NCI-H187 (cell line): ENCODE measurements around the gene NPHP4.

Experiments used
- DNase-seq, 2 experiments: peaks; one replicate each; lab custom pipeline; 2025; lab: John Stamatoyannopoulos, UW

The NPHP4 gene

DNA sequence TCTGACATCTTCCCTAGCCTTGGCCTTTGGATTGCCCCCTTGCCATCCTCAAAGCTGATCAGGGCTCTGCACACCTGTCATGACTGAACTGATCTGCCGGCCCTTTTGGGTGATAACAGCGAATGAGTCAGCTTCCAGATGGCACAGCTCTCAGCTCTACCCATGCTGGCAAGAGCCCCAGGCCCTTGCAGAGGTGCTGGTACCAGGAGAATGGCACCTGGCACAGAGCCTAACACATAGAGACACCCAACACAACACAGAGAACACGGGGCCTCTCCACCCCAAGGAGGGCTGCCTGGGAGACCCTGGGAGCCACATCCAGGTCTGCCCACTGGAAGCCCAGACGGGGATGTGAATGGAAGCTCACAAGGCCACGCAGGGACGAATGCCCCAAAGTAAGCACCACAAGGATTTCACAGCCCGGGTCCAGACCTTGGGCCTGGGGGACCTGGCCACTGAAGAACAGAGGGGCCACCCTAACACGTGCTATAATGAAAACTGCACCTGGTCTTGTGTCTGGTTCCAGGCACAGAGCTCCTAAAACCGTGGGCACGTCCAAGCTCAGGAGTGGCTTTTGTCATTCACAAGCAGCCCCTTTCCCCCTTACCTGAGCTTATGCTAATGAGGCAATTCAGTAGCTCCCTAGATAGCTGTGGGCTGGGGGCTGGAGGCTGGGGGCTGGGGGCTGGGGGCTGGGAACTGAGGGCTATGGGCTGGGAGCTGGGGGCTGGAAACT, 160.5 kb downstream of the NPHP4 start:
- no peak for DNase-seq

DNA sequence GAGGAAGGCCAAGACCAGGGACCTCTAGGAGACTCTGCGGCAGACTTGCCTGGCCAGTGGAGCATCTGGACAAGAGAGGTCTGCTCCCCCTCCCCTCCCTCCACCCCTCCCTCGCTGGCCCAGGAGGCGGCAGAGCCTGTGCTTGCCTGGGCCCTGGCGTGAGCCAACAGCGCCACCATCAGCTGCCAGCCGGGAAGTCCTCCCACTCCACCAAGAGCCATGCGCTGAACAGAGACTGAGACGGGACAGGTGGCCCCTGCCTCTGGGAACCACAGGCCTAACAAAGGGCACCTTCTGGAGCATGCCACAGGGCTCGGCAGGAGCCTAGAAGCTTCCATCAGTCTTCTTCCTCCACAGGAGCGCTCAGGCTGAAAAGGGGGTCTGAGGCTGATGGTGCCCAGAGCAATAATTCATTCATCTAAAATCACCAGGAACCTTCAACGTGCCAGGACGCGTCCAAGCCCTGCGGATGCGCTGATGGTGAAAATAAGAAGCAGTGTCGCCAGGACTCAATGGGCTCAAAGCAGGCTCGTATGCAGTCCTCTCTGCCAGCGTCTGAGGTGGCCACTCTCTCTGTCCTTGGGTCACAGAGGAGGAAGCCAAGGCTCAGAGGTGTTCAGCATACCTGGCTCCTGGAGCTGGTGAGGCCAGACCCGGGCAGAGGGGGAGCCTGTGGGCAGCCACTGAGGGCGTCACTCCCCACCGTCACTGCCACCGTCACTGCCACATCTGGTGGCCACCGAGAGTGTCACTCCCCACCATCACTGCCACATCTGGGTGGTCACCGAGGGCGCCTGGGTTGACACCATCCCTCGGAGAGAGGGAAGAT, 161.2 kb downstream of the NPHP4 start:
- no peak for DNase-seq

DNA sequence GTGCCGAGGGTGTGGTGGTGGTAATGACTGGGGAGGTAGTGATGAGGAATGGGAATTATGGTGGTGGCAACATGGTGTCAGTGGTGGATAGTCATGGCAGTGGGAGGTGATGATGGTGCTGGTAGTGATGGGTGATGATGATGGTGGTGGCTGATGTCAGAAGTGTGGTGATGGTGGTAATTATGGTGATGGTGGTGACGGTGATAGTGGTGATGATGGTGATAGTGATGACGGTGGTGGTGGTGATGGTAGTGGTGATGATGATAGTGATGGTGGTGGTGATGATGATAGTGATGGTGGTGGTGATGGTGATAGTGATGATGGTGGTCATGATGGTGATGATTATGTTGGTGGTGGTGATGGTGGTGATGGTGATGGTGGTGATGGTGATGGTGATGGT, 162.8 kb downstream of the NPHP4 start:
- DNase-seq = no peak

DNA sequence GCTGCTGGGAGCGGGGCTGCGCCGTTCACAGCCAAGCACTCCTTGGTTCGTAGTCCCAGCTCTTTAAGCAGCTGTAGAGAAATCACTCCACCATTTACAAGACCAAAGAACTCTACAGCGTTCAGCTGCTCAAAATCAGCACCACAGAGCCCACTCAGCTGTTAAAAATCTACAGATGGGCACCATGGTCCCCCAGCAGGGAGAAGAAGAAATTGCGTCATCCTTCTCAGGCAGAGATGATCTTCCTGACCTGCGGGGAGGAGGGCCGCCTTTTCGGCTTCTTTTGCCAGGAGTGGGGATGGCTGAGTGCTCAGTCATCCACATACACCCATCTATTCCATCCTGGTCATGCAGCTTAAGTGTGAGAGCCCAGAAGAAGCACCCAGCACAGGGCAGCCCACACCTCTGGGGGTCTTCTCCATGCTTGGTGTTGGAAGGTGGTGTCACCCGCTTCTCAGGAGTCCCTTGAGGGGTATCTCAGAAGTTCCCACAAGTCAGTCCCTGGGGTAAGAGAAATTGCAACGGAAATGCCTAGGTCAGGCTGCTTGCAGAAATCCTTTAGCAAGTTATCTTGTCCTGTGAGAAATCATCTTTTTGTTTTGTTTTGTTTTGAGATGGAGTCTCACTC, 163.8 kb downstream of the NPHP4 start:
- DNase-seq = no peak

DNA sequence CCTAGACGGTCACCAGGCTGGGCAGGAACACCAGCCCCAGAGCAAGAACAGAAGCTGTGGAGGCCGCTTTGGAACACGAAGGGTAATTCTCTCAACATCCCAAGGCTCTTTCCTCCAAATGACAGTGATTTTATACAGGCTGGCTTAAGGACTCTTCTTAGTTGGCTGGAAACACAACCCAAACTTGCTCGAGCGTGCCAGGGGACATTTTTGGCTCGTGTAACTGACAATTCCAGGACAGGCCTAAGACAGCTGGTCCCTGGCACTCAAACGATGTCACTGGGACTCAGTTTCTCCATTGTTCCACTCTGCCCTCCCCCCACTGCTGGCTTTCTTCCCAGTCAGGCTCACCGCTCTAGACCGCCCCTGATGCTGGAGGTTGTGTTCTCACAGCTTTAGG, 164.7 kb downstream of the NPHP4 start:
- no peak for DNase-seq

DNA sequence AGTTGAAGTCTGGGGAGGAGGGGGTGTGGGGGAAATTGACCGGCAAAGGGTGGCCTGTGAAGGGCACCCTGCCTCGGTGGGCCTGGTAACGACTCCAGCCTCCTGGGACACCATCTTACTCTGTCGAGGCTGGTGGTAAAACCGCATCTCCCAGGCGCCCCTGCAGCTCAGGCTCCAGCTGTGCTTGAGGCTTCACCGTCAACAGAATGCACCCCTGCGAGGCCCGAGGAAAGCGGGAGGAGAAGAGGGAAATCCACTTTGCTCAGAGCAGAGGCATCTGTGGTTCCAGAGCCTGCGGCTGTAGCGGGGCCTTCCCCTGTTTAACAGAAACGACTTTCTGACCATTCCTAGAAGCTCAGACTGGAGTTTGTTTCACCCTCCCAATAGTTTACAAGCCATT, 165.6 kb downstream of the NPHP4 start:
- no peak for DNase-seq

DNA sequence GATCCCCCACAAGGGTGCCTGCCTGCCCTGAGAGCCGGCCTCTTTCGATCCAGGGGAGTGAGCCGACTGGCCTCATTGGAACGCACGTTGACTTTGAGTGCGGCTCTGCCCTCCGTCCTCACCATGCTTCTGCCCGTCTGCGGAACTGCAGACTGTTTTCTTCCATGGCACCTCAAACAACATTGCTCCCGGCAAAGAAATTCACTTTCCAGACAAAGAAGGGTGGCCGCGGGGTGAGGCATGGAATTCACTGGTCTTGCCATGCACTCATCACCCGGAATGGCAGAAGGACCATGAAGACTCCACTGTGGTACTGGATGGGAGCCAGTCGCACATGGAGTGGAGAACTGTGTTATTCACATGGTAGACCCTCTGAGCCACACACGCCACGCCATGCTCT, 169.5 kb downstream of the NPHP4 start:
- DNase-seq = no peak

DNA sequence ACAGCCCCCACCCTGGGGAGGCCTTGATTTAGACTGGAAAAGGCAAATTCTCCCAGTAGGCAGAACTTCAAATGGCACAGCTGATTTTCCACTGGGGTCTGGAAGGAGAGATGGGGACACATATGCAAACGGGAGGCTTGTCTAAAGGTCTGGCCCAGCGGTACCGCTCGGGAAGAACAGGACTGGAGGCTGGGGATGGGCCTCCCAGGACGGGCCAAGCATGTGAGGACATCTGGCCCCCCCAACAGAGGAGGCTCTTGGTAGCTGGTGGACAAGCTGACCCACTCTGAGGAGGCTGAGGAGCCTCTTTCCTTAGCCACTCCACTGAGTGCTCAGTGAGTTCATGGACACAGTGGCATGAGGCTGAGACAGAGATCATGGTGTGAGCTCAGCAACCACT, 170.0 kb downstream of the NPHP4 start:
- no peak for DNase-seq

DNA sequence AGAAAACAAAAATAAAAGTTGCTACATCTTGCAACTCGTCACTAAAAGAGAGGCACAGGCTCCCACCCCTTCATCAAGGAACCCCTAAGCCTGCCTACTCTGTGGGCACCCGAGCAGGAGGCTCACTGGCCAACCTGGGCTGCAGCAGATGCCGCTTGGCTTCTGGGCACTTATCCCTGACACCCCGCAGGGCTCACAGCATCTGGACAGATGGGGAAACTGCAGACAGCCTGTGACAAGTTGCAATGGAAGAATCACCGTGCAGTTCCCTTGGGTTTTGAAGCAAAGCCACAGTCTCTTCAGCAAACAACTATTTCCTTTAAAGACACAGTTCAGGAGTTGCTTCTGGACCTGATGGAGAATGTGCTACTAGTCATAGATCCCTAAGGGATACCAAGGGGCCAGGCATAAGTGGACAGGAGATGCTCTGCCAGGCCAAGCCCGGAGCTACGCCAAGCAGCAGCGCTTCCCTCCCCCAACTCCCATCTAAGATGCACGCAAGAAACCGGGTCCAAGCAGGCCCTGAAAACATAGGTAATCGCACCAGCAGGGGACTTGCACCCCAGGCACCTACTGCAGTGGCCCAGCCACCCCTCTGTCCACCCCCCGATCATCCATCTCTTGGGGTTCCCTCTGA, 170.6 kb downstream of the NPHP4 start:
- DNase-seq = no peak

DNA sequence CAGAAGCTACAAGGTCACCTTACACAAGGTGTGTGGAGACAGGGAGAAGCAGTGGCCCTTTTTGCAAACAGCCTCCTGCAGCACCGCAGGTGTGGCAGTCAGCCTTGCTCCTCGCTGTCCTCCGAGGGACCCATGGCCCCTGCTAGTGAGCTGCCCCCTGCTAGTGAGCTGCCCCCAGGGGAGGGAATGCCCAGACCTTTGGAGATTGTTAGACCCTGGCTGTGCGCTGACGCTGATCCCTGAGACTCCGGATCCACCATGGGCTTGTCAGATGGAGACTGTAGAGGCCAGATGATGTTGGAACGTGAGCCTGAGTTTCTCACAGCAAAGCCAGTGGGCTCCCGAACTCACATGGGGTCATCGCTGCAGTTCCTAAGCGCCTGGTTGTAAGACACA, 172.2 kb downstream of the NPHP4 start:
- no peak for DNase-seq

DNA sequence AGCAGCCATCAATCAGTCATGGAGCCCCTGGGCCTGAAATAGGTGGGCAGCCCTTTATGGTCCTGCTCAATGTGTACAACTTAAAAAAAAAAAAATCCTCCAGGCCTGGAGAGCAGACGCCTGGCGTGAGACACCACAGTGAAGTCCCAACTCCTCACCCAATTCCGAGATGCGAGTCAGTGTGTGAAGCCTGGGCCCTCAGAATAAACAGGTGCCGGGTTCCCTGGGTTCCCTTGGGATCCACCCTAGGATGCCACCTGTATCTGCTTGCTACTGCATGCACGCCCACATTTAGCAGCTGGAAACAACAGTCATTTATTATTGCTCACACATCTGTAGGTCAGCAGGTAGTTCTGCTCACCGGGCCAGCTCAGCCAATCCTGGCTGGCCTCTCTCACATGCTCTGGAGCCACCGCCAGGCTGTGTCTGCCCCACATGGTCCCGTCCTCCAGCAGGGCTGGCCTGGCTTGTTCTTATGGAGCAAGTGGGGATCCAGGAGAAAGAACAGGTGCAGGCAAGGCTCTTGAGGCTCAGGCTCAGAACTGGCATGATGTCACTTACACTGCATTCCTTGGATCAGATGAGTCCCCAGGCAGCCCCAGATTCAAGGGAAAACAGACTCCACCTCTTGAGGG, 172.7 kb downstream of the NPHP4 start:
- DNase-seq = no peak

GRCh38 chr1:5818755-5819154, 173.5 kb downstream of the NPHP4 start:
- DNase-seq = no peak

- no peak for DNase-seq
Observed at GRCh38 chr1:5815716-5816115, 176.5 kb downstream of the NPHP4 start.

DNA sequence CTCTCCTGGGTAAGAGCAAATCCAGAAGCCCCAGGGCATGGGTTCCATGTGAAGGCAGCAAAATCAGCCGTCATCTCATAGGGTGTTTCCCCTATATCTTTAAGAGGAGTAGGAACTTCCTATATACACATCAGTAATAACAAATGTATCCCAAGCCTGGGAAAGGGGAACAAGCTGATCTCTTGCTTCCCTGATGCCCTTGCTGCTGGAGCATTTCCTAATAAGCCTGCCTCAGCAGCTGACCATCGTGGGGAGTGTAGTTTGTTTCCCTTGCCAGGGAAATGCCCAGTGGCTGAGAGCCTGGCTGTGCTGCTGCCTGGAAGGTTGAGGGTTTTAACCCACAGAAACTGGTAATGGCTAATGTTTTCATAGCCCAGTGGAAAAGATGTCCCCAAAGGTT, 177.0 kb downstream of the NPHP4 start:
- no peak for DNase-seq

GRCh38 chr1:5814046-5814619, 178.1 kb downstream of the NPHP4 start:
- no peak for DNase-seq

DNA sequence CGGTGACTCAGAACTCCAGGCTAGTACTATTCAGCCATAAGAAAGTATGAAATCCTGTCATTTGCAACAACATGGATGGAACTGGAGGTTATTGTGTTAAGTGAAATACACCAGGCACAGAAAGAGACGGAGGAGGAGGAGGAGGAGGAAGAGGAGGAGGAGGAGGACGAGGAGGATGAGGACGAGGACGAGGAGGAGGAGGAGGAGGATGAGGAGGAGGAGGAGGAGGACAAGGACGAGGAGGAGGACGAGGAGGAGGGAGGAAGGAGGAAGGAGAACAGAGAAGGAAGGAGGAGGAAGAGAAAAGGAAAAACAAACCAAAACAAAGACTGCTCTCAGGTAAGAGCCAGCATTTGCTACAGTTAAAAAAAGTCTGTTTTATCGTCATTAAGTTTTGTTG, 178.7 kb downstream of the NPHP4 start:
- DNase-seq = no peak
